HCT116 (cell line): Measurements from ENCODE around the gene ACTR1A. TPM values are rescaled to one million over a fixed set of nuclear protein-coding genes. Genes with fewer than 3 reads are reported as not detected.

Experiments used
- ATAC-seq: fragments of 200-7000 bp; cut with Tn5 transposase; 2 replicates; pipeline ENCODE4 v1.9.1; 2020; ENCODE audit warnings: mild to moderate bottlenecking, moderate library complexity
- BruUV-seq: library from RNA; stranded (reverse); fragments of 400-500 nt; replicated peaks from 2 replicates; lab custom pipeline; 2021; lab: Mats Ljungman, UMichigan
- CTCF ChIA-PET: fragments of 300-600 bp; sonication (Branson Sonifier 250); formaldehyde crosslinking; loops from one replicate; lab custom pipeline; 2021; ENCODE audit warnings: antibody characterized with exemption; lab: Charles Lee
- POLR2A ChIA-PET: fragments of 300-600, 350-600 bp; sonication (Branson Sonifier 250); formaldehyde crosslinking; loops from one replicate; lab custom pipeline; 2021; ENCODE audit warnings: antibody characterized with exemption; lab: Charles Lee
- RAD21 ChIA-PET, 2 experiments: fragments of 300-600 bp; sonication (Branson Sonifier 250); formaldehyde crosslinking; loops; one replicate each; lab custom pipeline; 2023; ENCODE audit warnings: low total read pairs in 2 of 2; ENCODE audit not compliant: uncharacterized antibody in 2 of 2, unreplicated experiment in 2 of 2, low non-redundant PET in 1 of 2; lab: Charles Lee
- DNase-seq: peaks from one replicate; pipeline ENCODE4 v3.0.0-alpha.2; 2010; ENCODE audit warnings: low read depth, low spot score
- H2AFZ ChIP-seq: fragments of 200-600 bp; shearing (Covaris generic), sonication (generic); 2 replicates; pipeline ENCODE4 v1.6.1; 2017; ENCODE audit warnings: low read depth, mixed run types, mixed read lengths, antibody characterized with exemption, low read length; ENCODE audit not compliant: poor library complexity, severe bottlenecking
- H3K27ac ChIP-seq: 2 replicates; pipeline ENCODE4 v1.5.1; 2012; ENCODE audit warnings: low read depth, low read length
- H3K27me3 ChIP-seq: fragments of 200-600 bp; sonication (generic); 2 replicates; pipeline ENCODE4 v1.6.1; 2016; ENCODE audit warnings: mixed run types, low read length, mixed read lengths; ENCODE audit not compliant: insufficient read depth
- H3K36me3 ChIP-seq, 2 experiments: fragments of 200-500 bp in 1 of 2; fragments of 200-600 bp in 1 of 2; sonication (Bioruptor generic) in 1 of 2; sonication (generic) in 1 of 2; 2 replicates each; pipeline versions ENCODE4 v1.5.1 to v1.6.1; 2014 to 2016; ENCODE audit warnings: low read length in 2 of 2, inconsistent platforms in 1 of 2, mixed read lengths in 1 of 2, mixed run types in 1 of 2; ENCODE audit not compliant: insufficient read depth in 2 of 2, control insufficient read depth in 1 of 2
- H3K4me1 ChIP-seq, 2 experiments: fragments of 200-600 bp in 1 of 2; sonication (generic) in 1 of 2; 2 replicates each; pipeline versions ENCODE4 v1.5.1 to v1.6.1; 2012 to 2017; ENCODE audit warnings: low read length in 2 of 2, inconsistent platforms in 1 of 2, mild to moderate bottlenecking in 1 of 2, mixed read lengths in 1 of 2, mixed run types in 1 of 2, moderate library complexity in 1 of 2; ENCODE audit not compliant: insufficient read depth in 2 of 2, control insufficient read depth in 1 of 2
- H3K4me2 ChIP-seq: fragments of 200-600 bp; sonication (generic); 2 replicates; pipeline ENCODE4 v1.6.1; 2017; ENCODE audit warnings: mixed run types, low read length, mixed read lengths
- H3K4me3 ChIP-seq, 2 experiments: fragments of 200-600 bp in 1 of 2; sonication (generic) in 1 of 2; replicated peaks in 1 of 2; 2 replicates each; pipeline ENCODE4 v1.5.1; 2011 to 2016; ENCODE audit warnings: low read length in 2 of 2, control low read depth in 1 of 2, low read depth in 1 of 2, mild to moderate bottlenecking in 1 of 2, mixed read lengths in 1 of 2, mixed run types in 1 of 2
- H3K79me2 ChIP-seq: fragments of 200-600 bp; sonication (generic); 2 replicates; pipeline ENCODE4 v1.6.1; 2017; ENCODE audit warnings: mild to moderate bottlenecking, mixed run types, low read length, moderate library complexity, mixed read lengths; ENCODE audit not compliant: insufficient read depth
- H3K9ac ChIP-seq: fragments of 200-600 bp; sonication (generic); 2 replicates; pipeline ENCODE4 v1.6.1; 2016; ENCODE audit warnings: low read length, mixed read lengths
- H3K9me2 ChIP-seq: fragments of 200-600 bp; sonication (generic), shearing (Covaris generic); 2 replicates; pipeline ENCODE4 v1.6.1; 2017; ENCODE audit warnings: mixed run types, mild to moderate bottlenecking, moderate library complexity; ENCODE audit not compliant: insufficient read depth
- H3K9me3 ChIP-seq, 2 experiments: fragments of 200-500 bp in 1 of 2; fragments of 200-600 bp in 1 of 2; sonication (Bioruptor generic) in 1 of 2; sonication (generic) in 1 of 2; 2 replicates each; pipeline ENCODE4 v1.6.1; 2014 to 2017; ENCODE audit warnings: low read length in 2 of 2, mixed read lengths in 2 of 2, inconsistent platforms in 1 of 2, low read depth in 1 of 2, mild to moderate bottlenecking in 1 of 2, mixed run types in 1 of 2, moderate library complexity in 1 of 2; ENCODE audit not compliant: control insufficient read depth in 1 of 2, insufficient read depth in 1 of 2
- H4K20me1 ChIP-seq: fragments of 200-600 bp; sonication (generic), shearing (Covaris generic); 2 replicates; pipeline ENCODE4 v1.6.1; 2017; ENCODE audit warnings: mixed run types, mild to moderate bottlenecking, moderate library complexity; ENCODE audit not compliant: insufficient read depth
- EGR1 ChIP-seq: IDR thresholded peaks from 2 replicates; pipeline ENCODE4 v1.6.1; 2012; ENCODE audit warnings: low read depth
- ELF1 ChIP-seq: IDR thresholded peaks from 2 replicates; pipeline ENCODE4 v1.6.1; 2012; ENCODE audit warnings: low read depth, borderline replicate concordance
- JUND ChIP-seq: IDR thresholded peaks from 2 replicates; pipeline ENCODE4 v1.6.1; 2012
- RAD21 ChIP-seq: IDR thresholded peaks from 2 replicates; pipeline ENCODE4 v1.6.1; 2012; ENCODE audit warnings: low read depth, mild to moderate bottlenecking
- SIN3A ChIP-seq: IDR thresholded peaks from 2 replicates; pipeline ENCODE4 v1.6.1; 2012; ENCODE audit warnings: low read depth
- SP1 ChIP-seq: IDR thresholded peaks from 2 replicates; pipeline ENCODE4 v1.6.1; 2012; ENCODE audit warnings: low read depth
- TCF7L2 ChIP-seq: IDR thresholded peaks from 2 replicates; pipeline ENCODE4 v1.7.0; 2011; ENCODE audit warnings: borderline replicate concordance, inconsistent platforms; ENCODE audit not compliant: insufficient read depth, insufficient read length; ENCODE audit errors: extremely low read depth
- ZNF274 ChIP-seq: fragments of 200-500 bp; sonication (Bioruptor generic); IDR thresholded peaks from 2 replicates; pipeline ENCODE4 v1.6.1; 2014; ENCODE audit warnings: mild to moderate bottlenecking, low read depth, low read length, inconsistent platforms
- intact Hi-C: fragments of 100-400 bp; cut with micrococcal nuclease; formaldehyde crosslinking; loops from 2 replicates; pipeline ENCODE4 v1.10.0; 2022
- total RNA-seq: library from RNA; stranded (reverse); gene quantifications from one replicate; pipeline ENCODE4 v1.2.1, GENCODE V29; 2021; ENCODE audit not compliant: unreplicated experiment
- TF ChIP-seq, protein P1 (sequence below): IDR thresholded peaks from 2 replicates; pipeline ENCODE4 v1.6.1; 2012
- TF ChIP-seq, protein P2 (sequence below), 3 experiments: fragments of 200-600 bp in 1 of 3; sonication (generic) in 1 of 3; IDR thresholded peaks in 2 of 3; conservative IDR thresholded peaks in 1 of 3; 2 replicates each; pipeline ENCODE4 v1.5.1; 2012 to 2017; ENCODE audit warnings: low read depth in 2 of 3, low read length in 2 of 3, antibody characterized with exemption in 1 of 3, borderline replicate concordance in 1 of 3, control low read depth in 1 of 3, mild to moderate bottlenecking in 1 of 3, mixed read lengths in 1 of 3, mixed run types in 1 of 3, moderate library complexity in 1 of 3; ENCODE audit not compliant: insufficient read depth in 1 of 3
- TF ChIP-seq, protein P3 (sequence below): IDR thresholded peaks from 2 replicates; pipeline ENCODE4 v1.6.1; 2012; ENCODE audit warnings: low read depth

The ACTR1A gene
- total RNA-seq, 1 experiment from 2014 or later = 94.2 TPM

DNA sequence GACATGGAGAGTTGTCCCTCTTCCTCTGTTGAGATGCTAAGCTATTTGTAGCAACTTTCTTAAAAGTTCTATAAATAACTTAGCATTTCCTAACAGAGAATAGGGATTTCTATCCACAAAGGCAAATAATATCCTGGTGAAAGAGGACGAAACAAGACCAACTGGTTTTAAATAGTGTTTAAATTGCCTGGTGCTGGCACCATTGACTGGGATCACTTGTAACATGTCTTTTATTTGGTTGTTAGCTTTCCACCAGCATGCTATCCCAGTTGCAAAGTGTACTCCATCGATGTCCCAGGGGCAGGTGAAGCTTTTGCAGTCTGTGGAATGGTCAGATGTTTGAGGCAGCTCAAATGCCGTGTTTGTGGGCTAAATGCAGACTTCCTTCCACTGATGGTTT, 5.0 kb upstream of the ACTR1A start:
- CTCF ChIA-PET = interaction anchor here (3.4 kb wide), 1 partner anchor 76 kb away, joined by 12 read pairs; no protein-coding TSS in a partner anchor

More for the DNA sequence above, 5.0 kb upstream of the ACTR1A start:
- H3K4me3 ChIP-seq = no peak overlapping the region
- peaks cover 10 to 17% of the 10 kb centered on the region in 2 experiments for H3K4me1 ChIP-seq
- no peaks in the 10 kb centered on the region for H4K20me1 ChIP-seq
- intact Hi-C loops = no loop called here
- no peaks in the 10 kb centered on the region for H3K27me3 ChIP-seq
- peaks cover 25% of the 10 kb centered on the region for H3K79me2 ChIP-seq
- H3K9me3 ChIP-seq = no peaks in the 10 kb centered on the region
- ATAC-seq = no peak
- H3K9ac ChIP-seq = no peak overlapping the region
- H3K36me3 ChIP-seq = peaks cover 8 to 24% of the 10 kb centered on the region in 2 experiments
- H2AFZ ChIP-seq = no peak overlapping the region
- no peak overlapping the region for H3K27ac ChIP-seq
- BruUV-seq = no TSS peak
- POLR2A ChIA-PET = interaction anchor here (0.7 kb wide), 1 partner anchor 108 kb away, joined by 3 read pairs; no protein-coding TSS in a partner anchor
- no peaks in the 10 kb centered on the region for H3K9me2 ChIP-seq
- RAD21 ChIA-PET = no interaction called here
- TF ChIP-seq SIN3A = no peak
- TF ChIP-seq, protein P1, sequence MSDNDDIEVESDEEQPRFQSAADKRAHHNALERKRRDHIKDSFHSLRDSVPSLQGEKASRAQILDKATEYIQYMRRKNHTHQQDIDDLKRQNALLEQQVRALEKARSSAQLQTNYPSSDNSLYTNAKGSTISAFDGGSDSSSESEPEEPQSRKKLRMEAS = no peak
- no peak for TF ChIP-seq ZNF274
- no peak for TF ChIP-seq EGR1
- no peak for TF ChIP-seq TCF7L2
- no peak for TF ChIP-seq ELF1
- TF ChIP-seq, protein P2, sequence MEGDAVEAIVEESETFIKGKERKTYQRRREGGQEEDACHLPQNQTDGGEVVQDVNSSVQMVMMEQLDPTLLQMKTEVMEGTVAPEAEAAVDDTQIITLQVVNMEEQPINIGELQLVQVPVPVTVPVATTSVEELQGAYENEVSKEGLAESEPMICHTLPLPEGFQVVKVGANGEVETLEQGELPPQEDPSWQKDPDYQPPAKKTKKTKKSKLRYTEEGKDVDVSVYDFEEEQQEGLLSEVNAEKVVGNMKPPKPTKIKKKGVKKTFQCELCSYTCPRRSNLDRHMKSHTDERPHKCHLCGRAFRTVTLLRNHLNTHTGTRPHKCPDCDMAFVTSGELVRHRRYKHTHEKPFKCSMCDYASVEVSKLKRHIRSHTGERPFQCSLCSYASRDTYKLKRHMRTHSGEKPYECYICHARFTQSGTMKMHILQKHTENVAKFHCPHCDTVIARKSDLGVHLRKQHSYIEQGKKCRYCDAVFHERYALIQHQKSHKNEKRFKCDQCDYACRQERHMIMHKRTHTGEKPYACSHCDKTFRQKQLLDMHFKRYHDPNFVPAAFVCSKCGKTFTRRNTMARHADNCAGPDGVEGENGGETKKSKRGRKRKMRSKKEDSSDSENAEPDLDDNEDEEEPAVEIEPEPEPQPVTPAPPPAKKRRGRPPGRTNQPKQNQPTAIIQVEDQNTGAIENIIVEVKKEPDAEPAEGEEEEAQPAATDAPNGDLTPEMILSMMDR (IDR thresholded peaks at IDR 0.05 in 2 of 3, conservative IDR thresholded peaks at IDR 0.05 in 1 of 3; ENCODE audit: borderline replicate concordance in 1 of 3, insufficient read depth in 1 of 3, low read depth in 2 of 3, low read length in 2 of 3) = no peak
- TF ChIP-seq JUND = no peak
- no peak for TF ChIP-seq SP1
- no peak for TF ChIP-seq RAD21
- TF ChIP-seq, protein P3, sequence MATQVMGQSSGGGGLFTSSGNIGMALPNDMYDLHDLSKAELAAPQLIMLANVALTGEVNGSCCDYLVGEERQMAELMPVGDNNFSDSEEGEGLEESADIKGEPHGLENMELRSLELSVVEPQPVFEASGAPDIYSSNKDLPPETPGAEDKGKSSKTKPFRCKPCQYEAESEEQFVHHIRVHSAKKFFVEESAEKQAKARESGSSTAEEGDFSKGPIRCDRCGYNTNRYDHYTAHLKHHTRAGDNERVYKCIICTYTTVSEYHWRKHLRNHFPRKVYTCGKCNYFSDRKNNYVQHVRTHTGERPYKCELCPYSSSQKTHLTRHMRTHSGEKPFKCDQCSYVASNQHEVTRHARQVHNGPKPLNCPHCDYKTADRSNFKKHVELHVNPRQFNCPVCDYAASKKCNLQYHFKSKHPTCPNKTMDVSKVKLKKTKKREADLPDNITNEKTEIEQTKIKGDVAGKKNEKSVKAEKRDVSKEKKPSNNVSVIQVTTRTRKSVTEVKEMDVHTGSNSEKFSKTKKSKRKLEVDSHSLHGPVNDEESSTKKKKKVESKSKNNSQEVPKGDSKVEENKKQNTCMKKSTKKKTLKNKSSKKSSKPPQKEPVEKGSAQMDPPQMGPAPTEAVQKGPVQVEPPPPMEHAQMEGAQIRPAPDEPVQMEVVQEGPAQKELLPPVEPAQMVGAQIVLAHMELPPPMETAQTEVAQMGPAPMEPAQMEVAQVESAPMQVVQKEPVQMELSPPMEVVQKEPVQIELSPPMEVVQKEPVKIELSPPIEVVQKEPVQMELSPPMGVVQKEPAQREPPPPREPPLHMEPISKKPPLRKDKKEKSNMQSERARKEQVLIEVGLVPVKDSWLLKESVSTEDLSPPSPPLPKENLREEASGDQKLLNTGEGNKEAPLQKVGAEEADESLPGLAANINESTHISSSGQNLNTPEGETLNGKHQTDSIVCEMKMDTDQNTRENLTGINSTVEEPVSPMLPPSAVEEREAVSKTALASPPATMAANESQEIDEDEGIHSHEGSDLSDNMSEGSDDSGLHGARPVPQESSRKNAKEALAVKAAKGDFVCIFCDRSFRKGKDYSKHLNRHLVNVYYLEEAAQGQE = no peak
- no peak for DNase-seq
- H3K4me2 ChIP-seq = no peak overlapping the region
